ENCODE results near the gene GALNT2.

GALNT2 gene

GRCh38 chr1:230117694-230118093 lies 50.7 kb downstream of the GALNT2 start:
- in situ Hi-C loops (cut with MboI; ENCODE audit: low pct_unique_long_range_greater_than_20kb, low sequenced_read_pairs, unreplicated experiment) = no loop called here
- no peak for DNase-seq (ENCODE audit: low spot score)
- no peak for TF ChIP-seq CTCF (IDR thresholded peaks at IDR 0.05; ENCODE audit: extremely low read depth, insufficient read depth, missing control alignments)

GRCh38 chr1:230119340-230119739 lies 52.3 kb downstream of the GALNT2 start:
- in situ Hi-C loops (cut with MboI; ENCODE audit: low pct_unique_long_range_greater_than_20kb, low sequenced_read_pairs, unreplicated experiment) = no loop called here
- DNase-seq (ENCODE audit: low spot score) = no peak
- TF ChIP-seq CTCF (IDR thresholded peaks at IDR 0.05; ENCODE audit: extremely low read depth, insufficient read depth, missing control alignments) = no peak

- in situ Hi-C loops (cut with MboI; ENCODE audit: low pct_unique_long_range_greater_than_20kb, low sequenced_read_pairs, unreplicated experiment) = no loop called here
- no peak for TF ChIP-seq CTCF (IDR thresholded peaks at IDR 0.05; ENCODE audit: extremely low read depth, insufficient read depth, missing control alignments)
- DNase-seq (ENCODE audit: low spot score) = no peak
These were observed 53.4 kb downstream of the GALNT2 start for GRCh38 chr1:230120289-230120920.

- TF ChIP-seq CTCF (IDR thresholded peaks at IDR 0.05; ENCODE audit: extremely low read depth, insufficient read depth, missing control alignments) = peak; percentile 46
- in situ Hi-C loops (cut with MboI; ENCODE audit: low pct_unique_long_range_greater_than_20kb, low sequenced_read_pairs, unreplicated experiment) = no loop called here
- DNase-seq (ENCODE audit: low spot score) = no peak
These were observed 53.9 kb downstream of the GALNT2 start for GRCh38 chr1:230120921-230121381.

- DNase-seq (ENCODE audit: low spot score) = no peak
- in situ Hi-C loops (cut with MboI; ENCODE audit: low pct_unique_long_range_greater_than_20kb, low sequenced_read_pairs, unreplicated experiment) = no loop called here
- no peak for TF ChIP-seq CTCF (IDR thresholded peaks at IDR 0.05; ENCODE audit: extremely low read depth, insufficient read depth, missing control alignments)
These were observed 54.9 kb downstream of the GALNT2 start for GRCh38 chr1:230121950-230122349.

GRCh38 chr1:230122366-230123279 lies 55.6 kb downstream of the GALNT2 start:
- no peak for TF ChIP-seq CTCF (IDR thresholded peaks at IDR 0.05; ENCODE audit: extremely low read depth, insufficient read depth, missing control alignments)
- in situ Hi-C loops (cut with MboI; ENCODE audit: low pct_unique_long_range_greater_than_20kb, low sequenced_read_pairs, unreplicated experiment) = no loop called here

More at GRCh38 chr1:230122366-230123279, 55.6 kb downstream of the GALNT2 start:
- DNase-seq (ENCODE audit: low spot score) = no peak
